Lower lobe of right lung (tissue), 2 donors: ENCODE measurements around the gene SGCE. TPM values are rescaled to one million over a fixed set of nuclear protein-coding genes. Genes with fewer than 3 reads are reported as not detected.

Experiments
- ATAC-seq, 2 donors: fragments of 200-7000 bp; cut with Tn5 transposase; one replicate each; pipeline ENCODE4 v1.9.1; 2020 to 2022; ENCODE audit warnings: mild to moderate bottlenecking in 2 of 2, moderate library complexity in 2 of 2
- DNase-seq: peaks from one replicate; pipeline ENCODE4 v3.0.0-alpha.2; 2020
- H3K27ac ChIP-seq: fragments of 200-600 bp; one replicate; pipeline ENCODE4 v1.8.0; 2022
- H3K27me3 ChIP-seq: fragments of 200-600 bp; one replicate; pipeline ENCODE4 v1.8.0; 2022; ENCODE audit warnings: low read depth
- H3K36me3 ChIP-seq: fragments of 200-600 bp; one replicate; pipeline ENCODE4 v1.8.0; 2022; ENCODE audit warnings: mild to moderate bottlenecking
- H3K4me1 ChIP-seq: fragments of 200-600 bp; one replicate; pipeline ENCODE4 v1.8.0; 2022
- H3K4me3 ChIP-seq: fragments of 200-600 bp; one replicate; pipeline ENCODE4 v1.8.0; 2022; ENCODE audit warnings: mild to moderate bottlenecking
- H3K9me3 ChIP-seq: fragments of 200-600 bp; one replicate; pipeline ENCODE4 v1.8.0; 2022
- intact Hi-C: fragments of 100-400 bp; cut with DNase I; formaldehyde crosslinking; loops from one replicate; pipeline ENCODE4 v1.11.0; 2022
- total RNA-seq: library from RNA; stranded (reverse); fragmentation: NEBNext Ultra II Directional; extraction: Animal tissue kit (Norgen Biotek cat#: 25700); gene quantifications from one replicate; pipeline ENCODE4 v1.2.1, GENCODE V29; 2021
- TF ChIP-seq, protein P1 (sequence below): fragments of 200-600 bp; IDR thresholded peaks from one replicate; pipeline ENCODE4 v1.8.0; 2022; ENCODE audit warnings: antibody characterized with exemption, mild to moderate bottlenecking
- donor health status: DM: no; HTN: yes; CAD: no; lungs with severe emphysema.

Gene SGCE
- total RNA-seq, 1 donor from 2014 or later: 47.1 TPM

DNA sequence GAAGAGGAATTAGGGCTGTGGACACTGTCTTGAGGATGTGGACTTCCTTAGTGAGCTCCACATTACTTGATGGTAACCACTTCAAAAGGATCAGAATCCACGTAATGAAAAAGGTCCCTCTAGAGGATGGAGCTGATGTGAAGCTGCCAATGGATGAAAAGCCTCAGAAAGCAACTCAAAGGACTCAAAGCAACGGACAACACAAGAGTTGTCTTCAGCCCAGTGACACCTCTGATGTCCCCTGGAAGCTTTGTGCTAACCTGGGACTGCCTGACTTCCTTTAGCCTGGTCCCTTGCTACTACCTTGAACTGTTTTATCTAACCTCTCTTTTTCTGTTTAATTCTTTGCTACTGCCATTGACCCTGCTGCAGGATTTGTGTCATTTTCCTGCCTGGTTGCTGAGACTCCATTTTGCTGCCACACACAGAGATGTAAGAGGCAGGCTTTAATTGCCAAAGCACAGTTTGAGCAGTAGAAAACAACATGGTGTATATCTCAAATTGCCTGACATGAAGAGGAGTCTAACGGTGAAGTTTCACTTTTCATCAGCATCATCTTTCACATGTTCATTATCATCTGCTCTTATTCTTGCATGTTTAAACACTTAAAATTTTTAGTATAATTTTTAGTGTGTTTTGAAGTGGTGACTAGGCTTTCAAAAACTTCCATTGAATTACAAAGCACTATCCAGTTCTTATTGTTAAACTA is 11.1 kb upstream of the SGCE start:
- H3K9me3 ChIP-seq: no peaks in the 10 kb centered on the region
- H3K27me3 ChIP-seq: no peaks in the 10 kb centered on the region
- intact Hi-C loops: no loop called here
- H3K4me3 ChIP-seq: no peak overlapping the region
- H3K36me3 ChIP-seq: no peaks in the 10 kb centered on the region
- H3K4me1 ChIP-seq: no peaks in the 10 kb centered on the region
- ATAC-seq (no peak), DNase-seq (no peak)
- TF ChIP-seq, protein P1, sequence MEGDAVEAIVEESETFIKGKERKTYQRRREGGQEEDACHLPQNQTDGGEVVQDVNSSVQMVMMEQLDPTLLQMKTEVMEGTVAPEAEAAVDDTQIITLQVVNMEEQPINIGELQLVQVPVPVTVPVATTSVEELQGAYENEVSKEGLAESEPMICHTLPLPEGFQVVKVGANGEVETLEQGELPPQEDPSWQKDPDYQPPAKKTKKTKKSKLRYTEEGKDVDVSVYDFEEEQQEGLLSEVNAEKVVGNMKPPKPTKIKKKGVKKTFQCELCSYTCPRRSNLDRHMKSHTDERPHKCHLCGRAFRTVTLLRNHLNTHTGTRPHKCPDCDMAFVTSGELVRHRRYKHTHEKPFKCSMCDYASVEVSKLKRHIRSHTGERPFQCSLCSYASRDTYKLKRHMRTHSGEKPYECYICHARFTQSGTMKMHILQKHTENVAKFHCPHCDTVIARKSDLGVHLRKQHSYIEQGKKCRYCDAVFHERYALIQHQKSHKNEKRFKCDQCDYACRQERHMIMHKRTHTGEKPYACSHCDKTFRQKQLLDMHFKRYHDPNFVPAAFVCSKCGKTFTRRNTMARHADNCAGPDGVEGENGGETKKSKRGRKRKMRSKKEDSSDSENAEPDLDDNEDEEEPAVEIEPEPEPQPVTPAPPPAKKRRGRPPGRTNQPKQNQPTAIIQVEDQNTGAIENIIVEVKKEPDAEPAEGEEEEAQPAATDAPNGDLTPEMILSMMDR: no peak
- H3K27ac ChIP-seq: no peak overlapping the region

DNA sequence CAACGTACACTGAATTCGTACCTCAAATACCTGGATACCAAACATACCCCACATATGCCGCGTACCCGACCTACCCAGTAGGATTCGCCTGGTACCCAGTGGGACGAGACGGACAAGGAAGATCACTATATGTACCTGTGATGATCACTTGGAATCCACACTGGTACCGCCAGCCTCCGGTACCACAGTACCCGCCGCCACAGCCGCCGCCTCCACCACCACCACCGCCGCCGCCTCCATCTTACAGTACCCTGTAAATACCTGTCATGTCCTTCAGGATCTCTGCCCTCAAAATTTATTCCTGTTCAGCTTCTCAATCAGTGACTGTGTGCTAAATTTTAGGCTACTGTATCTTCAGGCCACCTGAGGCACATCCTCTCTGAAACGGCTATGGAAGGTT is 9.5 kb upstream of the SGCE start:
- DNase-seq (no peak), ATAC-seq (no peak)
- H3K27me3 ChIP-seq: no peaks in the 10 kb centered on the region
- no peak overlapping the region for H3K4me3 ChIP-seq
- TF ChIP-seq, protein P1: no peak
- no peaks in the 10 kb centered on the region for H3K4me1 ChIP-seq
- intact Hi-C loops: no loop called here
- no peaks in the 10 kb centered on the region for H3K36me3 ChIP-seq
- no peak overlapping the region for H3K27ac ChIP-seq
- H3K9me3 ChIP-seq: no peaks in the 10 kb centered on the region

DNA sequence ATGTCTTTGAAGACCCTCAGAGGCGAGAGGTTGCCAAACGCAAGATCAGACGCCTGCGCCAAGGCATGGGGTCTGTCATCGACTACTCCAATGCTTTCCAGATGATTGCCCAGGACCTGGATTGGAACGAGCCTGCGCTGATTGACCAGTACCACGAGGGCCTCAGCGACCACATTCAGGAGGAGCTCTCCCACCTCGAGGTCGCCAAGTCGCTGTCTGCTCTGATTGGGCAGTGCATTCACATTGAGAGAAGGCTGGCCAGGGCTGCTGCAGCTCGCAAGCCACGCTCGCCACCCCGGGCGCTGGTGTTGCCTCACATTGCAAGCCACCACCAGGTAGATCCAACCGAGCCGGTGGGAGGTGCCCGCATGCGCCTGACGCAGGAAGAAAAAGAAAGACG is 8.1 kb upstream of the SGCE start:
- Histone ChIP-seq H3K9me3 (no peaks in the 10 kb centered on the region), H3K27ac (no peak overlapping the region), H3K4me3 (no peak overlapping the region), H3K36me3 (no peaks in the 10 kb centered on the region), H3K27me3 (no peaks in the 10 kb centered on the region), H3K4me1 (no peaks in the 10 kb centered on the region)
- intact Hi-C loops: no loop called here
- no peak for ATAC-seq
- TF ChIP-seq, protein P1: no peak
- DNase-seq: no peak

DNA sequence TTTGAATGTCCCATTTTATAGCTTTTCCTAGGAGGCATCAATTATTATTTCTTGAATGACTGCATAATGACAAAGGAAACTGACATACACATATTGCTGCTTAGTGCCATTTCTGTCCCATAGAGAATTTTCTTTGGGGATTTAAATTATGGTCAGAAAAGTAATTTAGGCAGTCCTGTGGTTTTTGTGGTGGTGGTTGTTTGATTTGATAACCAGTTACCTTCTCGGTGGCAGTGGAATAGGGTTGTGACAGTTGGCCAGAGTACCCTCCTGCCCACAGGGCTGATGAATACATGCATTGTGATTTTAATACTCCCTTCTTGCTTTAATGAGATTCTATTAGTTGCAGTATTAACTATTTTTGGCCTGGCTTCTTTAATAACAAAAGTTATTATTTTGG is 6.6 kb upstream of the SGCE start:
- no peak for DNase-seq
- TF ChIP-seq, protein P1: no peak
- Histone ChIP-seq H3K4me3 (no peak overlapping the region), H3K4me1 (no peaks in the 10 kb centered on the region), H3K27me3 (no peaks in the 10 kb centered on the region), H3K9me3 (no peaks in the 10 kb centered on the region), H3K27ac (no peak overlapping the region), H3K36me3 (no peaks in the 10 kb centered on the region)
- intact Hi-C loops: no loop called here
- no peak for ATAC-seq

DNA sequence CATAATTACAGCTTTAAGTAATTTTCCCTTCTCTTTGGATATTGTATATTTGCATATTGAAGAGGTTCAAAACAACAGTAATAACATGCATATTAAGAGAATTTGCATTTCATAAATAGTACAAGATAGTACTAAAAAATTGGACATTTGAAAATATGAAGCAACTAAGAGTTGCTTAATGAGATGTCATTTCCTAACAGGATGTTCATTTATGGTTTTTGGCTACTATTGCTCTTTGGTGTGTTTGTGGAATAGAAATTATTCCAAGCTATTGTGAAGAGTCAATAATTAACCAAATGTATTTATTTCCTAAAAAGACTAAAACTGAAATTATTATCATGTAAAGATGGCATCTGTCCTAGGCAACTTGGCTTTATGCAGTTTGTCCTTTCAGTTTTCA is 4.1 kb upstream of the SGCE start:
- Histone ChIP-seq H3K4me1 (peaks cover 17% of the 10 kb centered on the region), H3K4me3 (no peak overlapping the region), H3K9me3 (no peaks in the 10 kb centered on the region), H3K27ac (no peak overlapping the region), H3K36me3 (no peaks in the 10 kb centered on the region), H3K27me3 (peaks cover 9% of the 10 kb centered on the region)
- ATAC-seq (no peak), DNase-seq (no peak)
- intact Hi-C loops: no loop called here
- TF ChIP-seq, protein P1: no peak
